OCI-M1 (cell line): ENCODE data around the gene SPECC1L.
A peak's percentile ranks its signal among the peaks of the same experiment; 100 is the strongest.
"Not testable (repeated sequence)": the region's sequence is repeated elsewhere in the genome, so short reads cannot be mapped to it uniquely, and the experiment has no call there.

Source experiments
- DNase-seq: peaks from one replicate; lab custom pipeline; 2025; lab: John Stamatoyannopoulos, UW

SPECC1L gene, protein sequence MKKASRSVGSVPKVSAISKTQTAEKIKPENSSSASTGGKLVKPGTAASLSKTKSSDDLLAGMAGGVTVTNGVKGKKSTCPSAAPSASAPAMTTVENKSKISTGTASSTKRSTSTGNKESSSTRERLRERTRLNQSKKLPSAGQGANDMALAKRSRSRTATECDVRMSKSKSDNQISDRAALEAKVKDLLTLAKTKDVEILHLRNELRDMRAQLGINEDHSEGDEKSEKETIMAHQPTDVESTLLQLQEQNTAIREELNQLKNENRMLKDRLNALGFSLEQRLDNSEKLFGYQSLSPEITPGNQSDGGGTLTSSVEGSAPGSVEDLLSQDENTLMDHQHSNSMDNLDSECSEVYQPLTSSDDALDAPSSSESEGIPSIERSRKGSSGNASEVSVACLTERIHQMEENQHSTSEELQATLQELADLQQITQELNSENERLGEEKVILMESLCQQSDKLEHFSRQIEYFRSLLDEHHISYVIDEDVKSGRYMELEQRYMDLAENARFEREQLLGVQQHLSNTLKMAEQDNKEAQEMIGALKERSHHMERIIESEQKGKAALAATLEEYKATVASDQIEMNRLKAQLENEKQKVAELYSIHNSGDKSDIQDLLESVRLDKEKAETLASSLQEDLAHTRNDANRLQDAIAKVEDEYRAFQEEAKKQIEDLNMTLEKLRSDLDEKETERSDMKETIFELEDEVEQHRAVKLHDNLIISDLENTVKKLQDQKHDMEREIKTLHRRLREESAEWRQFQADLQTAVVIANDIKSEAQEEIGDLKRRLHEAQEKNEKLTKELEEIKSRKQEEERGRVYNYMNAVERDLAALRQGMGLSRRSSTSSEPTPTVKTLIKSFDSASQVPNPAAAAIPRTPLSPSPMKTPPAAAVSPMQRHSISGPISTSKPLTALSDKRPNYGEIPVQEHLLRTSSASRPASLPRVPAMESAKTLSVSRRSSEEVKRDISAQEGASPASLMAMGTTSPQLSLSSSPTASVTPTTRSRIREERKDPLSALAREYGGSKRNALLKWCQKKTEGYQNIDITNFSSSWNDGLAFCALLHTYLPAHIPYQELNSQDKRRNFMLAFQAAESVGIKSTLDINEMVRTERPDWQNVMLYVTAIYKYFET

DNA sequence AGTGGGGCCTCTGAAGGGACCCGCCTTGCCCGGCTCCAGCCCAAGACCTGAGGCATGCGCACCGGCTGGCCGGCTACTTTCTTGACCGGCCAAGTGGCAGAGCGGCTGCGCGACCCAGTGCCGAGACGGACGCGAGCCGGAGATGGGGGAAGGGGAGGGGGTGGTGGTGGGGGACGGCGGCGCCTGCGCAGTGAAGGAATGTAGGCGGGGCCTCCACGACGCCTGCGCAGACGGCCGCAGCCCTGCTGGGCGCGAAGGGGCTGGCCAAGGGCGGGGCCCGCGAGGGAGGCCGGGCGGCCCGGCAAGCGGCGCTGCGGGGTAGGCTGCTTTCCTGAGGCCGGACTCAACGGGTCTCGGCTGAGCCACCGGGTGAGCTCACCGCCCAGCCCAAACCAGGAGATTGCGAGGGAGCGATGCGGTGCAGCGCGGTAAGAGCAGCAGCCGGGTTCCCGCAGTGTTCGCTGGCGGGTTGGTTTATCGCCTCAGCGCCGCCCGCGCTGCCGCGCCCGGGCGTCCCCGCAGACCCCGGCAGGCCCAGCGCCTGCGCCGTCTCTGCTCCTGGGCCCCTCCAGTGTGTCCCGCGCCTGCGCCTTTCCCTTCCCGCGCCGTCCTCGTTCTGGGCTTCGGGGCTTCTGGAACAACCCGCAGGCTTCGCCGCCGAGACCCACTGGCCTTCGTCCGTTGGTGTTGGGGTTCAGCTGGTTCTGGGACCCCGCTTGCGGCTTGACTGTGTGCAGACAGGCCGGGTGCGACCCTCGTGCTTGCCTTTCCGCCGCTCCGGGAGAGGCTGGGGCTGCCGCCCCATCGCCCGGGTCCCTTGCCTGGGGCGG is at the start of gene SPECC1L:
SPECC1L (plus strand) TSS at position 276 of the 830 bp plus-strand sequence. CDS start 31,401 bp downstream, outside the sequence.
- peak; percentile 98 for DNase-seq

DNA sequence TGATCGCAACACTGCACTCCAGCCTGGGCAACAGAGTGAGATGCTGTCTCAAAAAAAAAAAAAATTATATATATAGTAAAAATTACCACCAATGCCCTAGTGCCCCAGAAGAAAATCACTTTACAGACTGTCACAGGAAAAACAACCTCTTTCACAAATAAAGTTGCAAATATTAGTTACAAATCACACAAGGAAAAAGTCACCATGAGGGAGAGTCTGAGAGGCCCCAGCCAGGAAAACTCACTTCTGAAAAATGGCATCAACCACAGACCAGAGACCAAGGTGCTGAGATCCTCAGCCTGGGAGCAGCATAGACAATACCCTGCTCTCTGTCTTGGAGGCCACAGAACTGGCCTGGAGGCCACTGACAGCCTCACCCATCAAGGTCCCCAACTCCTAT is 46.2 kb upstream of the SPECC1L start:
- no peak for DNase-seq

- no peak for DNase-seq
Measured at GRCh38 chr22:24225044-24225601, 45.5 kb upstream of the SPECC1L start.

- no peak for DNase-seq
Measured at GRCh38 chr22:24225951-24226350, 44.7 kb upstream of the SPECC1L start.

GRCh38 chr22:24230911-24231656 is 39.5 kb upstream of the SPECC1L start:
- DNase-seq, result peak; percentile 80

DNA sequence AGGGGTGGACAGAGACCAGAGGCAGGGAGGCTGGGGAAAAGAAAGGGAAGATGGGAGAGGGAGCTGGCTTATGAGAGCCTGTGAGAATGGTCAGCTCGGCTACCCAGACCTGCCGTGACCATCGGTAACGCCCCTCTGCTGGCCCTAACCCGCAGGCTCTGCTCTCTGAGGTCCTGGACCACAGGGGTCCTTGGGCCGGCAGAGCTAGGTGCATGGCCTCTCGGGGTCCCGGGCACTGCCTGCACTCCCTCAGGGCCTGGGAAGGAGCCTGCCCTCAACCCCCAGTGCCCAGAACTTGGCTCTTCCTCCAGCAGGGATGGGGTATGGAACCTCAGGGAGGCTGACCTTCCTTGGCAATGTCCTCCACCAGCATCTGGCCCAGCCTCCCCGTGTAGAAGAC is 38.9 kb upstream of the SPECC1L start:
- no peak for DNase-seq

GRCh38 chr22:24232124-24232523 is 38.5 kb upstream of the SPECC1L start:
- no peak for DNase-seq

GRCh38 chr22:24232725-24233124 is 37.9 kb upstream of the SPECC1L start:
- DNase-seq, result no peak

- no peak for DNase-seq
Measured at GRCh38 chr22:24233235-24233634, 37.4 kb upstream of the SPECC1L start.

DNA sequence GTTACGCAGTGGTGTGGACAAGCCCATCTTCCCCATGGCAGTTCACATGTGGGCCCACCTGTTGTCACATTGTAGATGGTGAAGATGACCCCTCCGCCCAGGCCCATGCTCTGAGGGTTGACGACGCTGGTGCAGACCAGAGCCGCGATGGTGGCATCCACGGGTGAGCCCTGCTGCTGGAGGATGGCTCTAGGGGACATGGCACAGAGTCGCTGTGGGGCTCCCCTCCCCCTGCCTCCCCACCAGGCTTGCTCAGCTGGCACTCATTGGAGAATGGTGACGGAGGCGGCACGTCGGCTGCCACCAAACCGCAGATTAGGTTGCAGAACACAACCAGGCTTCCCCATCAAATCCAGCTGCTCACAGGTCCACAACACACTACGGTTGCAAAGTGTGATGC is 36.8 kb upstream of the SPECC1L start:
- no peak for DNase-seq

DNA sequence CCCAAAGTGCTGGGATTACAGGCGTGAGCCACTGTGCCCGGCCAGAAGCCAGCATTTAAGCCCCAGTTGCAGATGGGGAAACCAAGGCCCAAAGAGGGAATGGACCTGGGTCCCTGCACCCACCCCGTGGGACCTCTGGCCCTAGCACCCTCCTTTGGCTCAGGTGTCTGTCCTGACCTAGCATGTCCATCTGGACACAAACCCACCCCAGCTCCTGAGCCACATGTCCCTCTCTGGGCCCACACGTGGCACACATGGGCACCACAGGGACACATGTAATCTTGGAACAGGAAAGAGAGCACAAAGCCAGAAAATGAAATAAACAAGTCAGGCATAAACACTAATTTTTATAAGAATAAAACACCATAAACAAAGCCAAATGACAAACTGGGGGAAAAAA is 35.3 kb upstream of the SPECC1L start:
- DNase-seq, result no peak

DNA sequence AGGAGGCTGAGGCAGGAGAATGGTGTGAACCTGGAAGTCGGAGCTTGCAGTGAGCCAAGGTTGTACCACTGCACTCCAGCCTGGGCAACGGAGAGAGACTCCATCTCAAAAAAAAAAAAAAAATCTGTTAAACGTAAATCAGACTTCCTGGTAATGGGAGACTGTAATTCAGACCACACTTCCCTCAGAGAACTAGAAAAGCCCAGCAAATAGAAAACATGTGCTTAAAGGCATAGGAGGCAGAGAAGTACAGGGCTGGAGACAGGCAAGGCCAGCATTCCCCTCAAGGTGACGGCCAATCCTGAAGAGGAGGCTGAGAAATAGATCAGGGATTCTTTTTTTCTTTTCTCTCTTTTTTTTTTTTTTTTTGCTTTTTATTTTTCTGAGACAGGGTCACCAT is 34.0 kb upstream of the SPECC1L start:
- no peak for DNase-seq

DNA sequence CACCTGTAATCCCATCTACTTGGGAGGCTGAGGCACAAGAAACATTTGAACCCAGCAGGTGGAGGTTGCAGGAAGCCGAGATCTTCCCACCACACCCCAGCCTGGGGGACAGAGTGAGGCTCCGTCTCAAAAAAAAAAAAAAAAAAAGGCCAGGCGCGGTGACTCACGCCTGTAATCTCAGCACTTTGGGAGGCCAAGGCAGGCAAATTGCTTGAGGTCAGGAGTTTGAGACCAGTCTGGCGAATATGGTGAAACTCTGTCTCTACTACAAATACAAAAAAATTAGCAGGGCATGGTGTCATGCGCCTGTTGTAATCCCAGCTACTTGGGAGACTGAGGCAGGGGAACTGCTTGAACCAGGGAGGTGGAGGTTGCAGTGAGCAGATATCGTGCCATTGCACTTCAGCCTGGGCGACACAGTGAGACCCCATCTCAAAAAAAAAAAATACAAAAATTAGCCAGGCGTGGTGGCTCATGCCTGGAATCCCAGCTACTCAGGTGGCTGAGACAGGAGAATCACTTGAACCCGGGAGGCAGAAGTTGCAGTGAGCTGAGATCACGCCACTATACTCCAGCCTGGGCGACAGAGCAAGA is 32.4 kb upstream of the SPECC1L start:
- not testable (repeated sequence) for DNase-seq

DNA sequence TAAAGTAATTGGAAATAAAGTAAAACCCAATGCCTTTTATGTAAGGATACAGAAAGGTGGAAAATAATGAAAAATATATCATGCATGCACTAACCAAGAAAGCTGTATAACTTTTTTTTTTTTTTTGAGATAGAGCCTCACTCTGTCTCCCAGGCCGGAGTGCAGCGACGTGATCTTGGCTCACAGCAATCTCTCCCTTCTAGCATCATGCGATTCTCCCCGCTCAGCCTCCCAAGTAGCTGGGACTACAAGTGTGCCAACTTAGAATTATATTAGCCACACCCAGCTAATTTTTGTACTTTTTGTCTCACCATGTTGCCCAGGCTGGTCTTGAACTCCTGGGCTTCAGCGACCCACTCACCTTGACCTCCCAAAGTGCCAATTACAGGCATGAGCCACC is 30.2 kb upstream of the SPECC1L start:
- no peak for DNase-seq

DNA sequence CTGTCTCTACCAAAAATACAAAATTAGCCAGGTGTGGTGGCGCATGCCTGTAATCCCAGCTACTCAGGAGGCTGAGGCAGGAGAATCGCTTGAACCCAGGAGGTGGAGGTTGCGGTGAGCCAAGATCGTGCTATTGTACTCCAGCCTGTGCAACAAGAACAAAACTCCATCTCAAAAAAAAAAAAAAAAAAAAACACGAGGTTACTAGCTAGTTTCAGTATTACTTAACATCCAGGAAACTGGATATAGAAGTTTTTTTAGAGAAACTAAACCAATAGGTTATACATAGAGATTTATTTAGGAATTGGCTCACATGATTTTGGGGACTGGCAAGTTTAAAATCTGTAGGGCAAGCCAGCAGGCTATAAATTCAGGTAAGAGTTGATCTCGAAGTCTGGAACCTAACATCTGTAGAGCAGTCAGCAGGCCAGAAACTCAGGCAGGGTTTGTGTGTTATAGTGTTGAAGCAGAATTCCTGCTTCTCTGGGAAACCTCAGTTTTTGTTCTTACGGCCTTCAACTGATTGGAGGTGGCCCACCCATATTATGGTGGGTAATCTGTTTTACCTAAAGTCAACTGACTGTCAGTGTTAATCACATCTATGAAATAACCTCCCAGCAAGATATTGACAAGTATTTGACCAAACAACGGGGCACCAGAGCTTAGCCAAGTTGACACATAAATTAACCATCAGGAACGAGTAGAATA is 29.5 kb upstream of the SPECC1L start:
- not testable (repeated sequence) for DNase-seq

- DNase-seq, result not testable (repeated sequence)
Measured at GRCh38 chr22:24243417-24243816, 27.2 kb upstream of the SPECC1L start.

DNA sequence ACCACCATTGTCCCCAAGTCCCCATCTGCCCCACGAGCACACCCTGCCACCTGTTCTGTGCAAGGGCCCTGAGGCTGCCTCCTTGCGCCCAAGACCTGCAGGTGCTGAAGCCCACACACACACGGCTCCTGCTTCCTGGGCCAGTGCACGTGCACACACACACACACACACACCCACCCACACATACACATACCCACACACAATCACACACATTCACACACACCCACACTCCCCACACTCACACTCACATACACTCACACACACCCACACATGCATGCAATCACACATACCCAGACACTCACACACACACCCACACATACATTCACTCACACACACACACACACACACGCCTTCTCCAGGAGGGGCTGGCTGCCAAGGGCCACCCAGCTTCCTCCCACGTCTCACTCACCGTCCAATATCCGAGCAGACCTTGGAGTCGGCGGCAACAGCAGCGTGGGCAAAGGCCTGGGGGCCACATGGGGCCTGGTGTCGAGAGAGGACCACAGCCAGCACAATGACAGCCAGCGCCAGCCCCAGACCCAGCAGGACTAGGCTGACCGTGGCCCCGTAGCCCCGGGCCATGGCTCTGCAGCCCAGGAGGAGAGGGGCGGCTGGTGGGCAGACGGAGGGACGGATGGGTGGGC is 26.4 kb upstream of the SPECC1L start:
- no peak for DNase-seq

GRCh38 chr22:24245030-24245431 is 25.6 kb upstream of the SPECC1L start, which contains the start of gene GGT5:
GGT5 (minus strand) TSS chr22:24245082; CDS start chr22:24244725, 357 bp downstream.
- peak; percentile 77 for DNase-seq
